Measurements from ENCODE around the gene DCUN1D4. TPM values are rescaled to one million over a fixed set of nuclear protein-coding genes. Genes with fewer than 3 reads are reported as not detected.

The DCUN1D4 gene
- total RNA-seq, 1 experiment from 2014 or later = 25.8 TPM

DNA sequence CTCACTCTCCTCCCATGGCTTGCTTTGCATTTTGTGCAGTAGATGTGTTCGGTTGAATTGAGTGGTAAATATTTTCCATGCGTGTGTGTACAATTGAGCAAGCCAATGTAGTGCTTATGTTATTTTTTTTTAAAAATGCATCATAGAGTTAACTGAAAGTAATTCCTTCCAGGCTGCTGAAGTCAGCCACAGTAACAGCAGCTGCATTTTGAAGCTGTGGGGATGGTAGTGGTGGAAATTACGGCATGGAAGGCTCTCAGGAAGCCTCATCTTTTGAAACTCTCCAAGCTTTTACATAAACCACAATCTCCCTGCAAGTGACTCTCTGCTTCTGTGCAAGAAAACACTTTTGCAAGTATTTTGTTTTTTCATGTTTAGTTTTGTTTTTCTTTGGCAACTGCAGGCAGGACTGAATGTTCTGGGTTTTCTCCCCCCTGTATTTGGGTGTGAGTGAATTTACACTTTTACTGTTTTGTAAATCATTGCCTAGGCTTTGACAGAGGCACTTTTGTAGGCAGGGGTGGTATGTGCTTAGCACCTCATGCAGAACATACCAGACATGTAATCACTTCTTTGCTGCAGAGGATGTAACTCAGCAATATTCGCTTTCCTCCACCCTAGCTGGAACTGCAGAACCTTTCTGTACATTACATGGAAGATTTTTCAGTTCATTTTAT is 121.0 kb downstream of the DCUN1D4 start:
- no peak for DNase-seq (ENCODE audit: low read depth)

DNA sequence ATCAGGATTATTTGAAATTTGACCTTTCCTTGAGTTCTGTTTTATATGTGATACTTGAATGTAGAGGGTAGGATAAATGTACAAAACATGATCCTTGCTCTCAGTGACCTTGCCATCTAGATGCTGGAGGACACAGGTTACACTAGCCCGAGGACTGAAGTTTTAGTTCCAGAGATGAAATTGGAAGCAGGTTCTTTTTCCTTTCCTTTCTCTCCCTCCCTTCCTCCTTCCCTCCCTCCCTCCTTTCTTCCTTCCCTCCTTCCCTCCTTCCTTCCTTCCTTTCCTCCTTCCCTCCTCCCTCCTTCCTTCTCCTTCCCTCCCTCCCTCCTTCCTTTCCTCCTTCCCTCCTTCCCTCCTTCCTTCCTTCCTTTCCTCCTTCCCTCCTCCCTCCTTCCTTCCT is 122.9 kb downstream of the DCUN1D4 start:
- DNase-seq (ENCODE audit: low read depth) = no peak

Other genes with a start within 250 kb of the DCUN1D4 start
- 0.10 and 0.12 TPM in 2 replicates for gene LRRC66, start 177.2 kb downstream of the DCUN1D4 start, total RNA-seq (2014; rRNA removed; shearing (Covaris generic))
- gene SGCB, start 195.1 kb downstream of the DCUN1D4 start, total RNA-seq (2014; rRNA removed; shearing (Covaris generic)) = 18.9 and 23.5 TPM in 2 replicates
- gene SPATA18, start 208.2 kb downstream of the DCUN1D4 start, total RNA-seq (2014; rRNA removed; shearing (Covaris generic)) = 0.49 and 1.4 TPM in 2 replicates